Body of pancreas (tissue), 4 donors: ENCODE data around the gene CDKAL1.

Source experiments
- POLR2A ChIP-seq, 3 donors: fragments of 450-650 bp; IDR thresholded peaks; one replicate each; pipeline ENCODE4 v1.6.1; 2016; ENCODE audit warnings: antibody characterized with exemption in 3 of 3, mild to moderate bottlenecking in 2 of 3
- TF ChIP-seq, protein P1 (sequence below), 7 experiments: fragments of 450-650 bp in 4 of 7; fragments of 200-600 bp in 3 of 7; sonication (generic) in 3 of 7; IDR thresholded peaks; one replicate each; pipeline ENCODE4 v1.5.1; 2016 to 2019; ENCODE audit warnings: antibody characterized with exemption in 7 of 7

DNA sequence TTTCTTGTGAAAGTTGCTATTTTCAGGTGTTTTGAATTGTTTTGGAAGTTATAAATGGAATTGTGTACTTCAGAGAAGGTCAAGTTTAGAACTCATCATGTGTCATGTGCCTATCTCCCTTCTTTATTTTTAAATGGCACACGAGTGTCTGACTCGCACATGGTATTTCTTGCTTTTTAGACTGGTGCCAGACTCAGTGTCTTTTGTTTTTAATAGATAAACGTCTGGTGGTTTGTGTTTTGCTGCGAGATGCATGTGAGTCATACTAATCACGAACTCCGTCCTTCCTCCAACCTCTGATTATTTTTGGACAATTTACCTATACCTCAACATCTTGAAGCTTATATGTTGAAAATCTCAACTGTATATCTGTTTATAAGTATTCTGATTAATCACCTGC, 292.1 kb downstream of the CDKAL1 start:
- TF ChIP-seq, protein P1, sequence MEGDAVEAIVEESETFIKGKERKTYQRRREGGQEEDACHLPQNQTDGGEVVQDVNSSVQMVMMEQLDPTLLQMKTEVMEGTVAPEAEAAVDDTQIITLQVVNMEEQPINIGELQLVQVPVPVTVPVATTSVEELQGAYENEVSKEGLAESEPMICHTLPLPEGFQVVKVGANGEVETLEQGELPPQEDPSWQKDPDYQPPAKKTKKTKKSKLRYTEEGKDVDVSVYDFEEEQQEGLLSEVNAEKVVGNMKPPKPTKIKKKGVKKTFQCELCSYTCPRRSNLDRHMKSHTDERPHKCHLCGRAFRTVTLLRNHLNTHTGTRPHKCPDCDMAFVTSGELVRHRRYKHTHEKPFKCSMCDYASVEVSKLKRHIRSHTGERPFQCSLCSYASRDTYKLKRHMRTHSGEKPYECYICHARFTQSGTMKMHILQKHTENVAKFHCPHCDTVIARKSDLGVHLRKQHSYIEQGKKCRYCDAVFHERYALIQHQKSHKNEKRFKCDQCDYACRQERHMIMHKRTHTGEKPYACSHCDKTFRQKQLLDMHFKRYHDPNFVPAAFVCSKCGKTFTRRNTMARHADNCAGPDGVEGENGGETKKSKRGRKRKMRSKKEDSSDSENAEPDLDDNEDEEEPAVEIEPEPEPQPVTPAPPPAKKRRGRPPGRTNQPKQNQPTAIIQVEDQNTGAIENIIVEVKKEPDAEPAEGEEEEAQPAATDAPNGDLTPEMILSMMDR (IDR thresholded peaks at IDR 0.05), result no peak
- no peak for TF ChIP-seq POLR2A (IDR thresholded peaks at IDR 0.05)
